Measurements from ENCODE around the gene EIF2AK3.

Gene EIF2AK3

GRCh38 chr2:88667219-88667618 lies 40.0 kb upstream of the EIF2AK3 start:
- H3K4me3 ChIP-seq (ENCODE audit: low read depth, low read length): no peak overlapping the region
- DNase-seq (ENCODE audit: low read depth): no peak
- TF ChIP-seq POLR2A (IDR thresholded peaks at IDR 0.05; ENCODE audit: extremely low read depth, insufficient read length) (no peak), CTCF (IDR thresholded peaks at IDR 0.05; ENCODE audit: low read depth, low read length) (no peak), MYC (IDR thresholded peaks at IDR 0.05; ENCODE audit: low read depth, low read length) (no peak), MAX (IDR thresholded peaks at IDR 0.05; ENCODE audit: low read depth, low read length) (no peak)

GRCh38 chr2:88666576-88666975 lies 39.3 kb upstream of the EIF2AK3 start:
- no peak for DNase-seq (ENCODE audit: low read depth)
- TF ChIP-seq CTCF (IDR thresholded peaks at IDR 0.05; ENCODE audit: low read depth, low read length) (no peak), MYC (IDR thresholded peaks at IDR 0.05; ENCODE audit: low read depth, low read length) (no peak), MAX (IDR thresholded peaks at IDR 0.05; ENCODE audit: low read depth, low read length) (no peak), POLR2A (IDR thresholded peaks at IDR 0.05; ENCODE audit: extremely low read depth, insufficient read length) (no peak)
- H3K4me3 ChIP-seq (ENCODE audit: low read depth, low read length): no peak overlapping the region

DNA sequence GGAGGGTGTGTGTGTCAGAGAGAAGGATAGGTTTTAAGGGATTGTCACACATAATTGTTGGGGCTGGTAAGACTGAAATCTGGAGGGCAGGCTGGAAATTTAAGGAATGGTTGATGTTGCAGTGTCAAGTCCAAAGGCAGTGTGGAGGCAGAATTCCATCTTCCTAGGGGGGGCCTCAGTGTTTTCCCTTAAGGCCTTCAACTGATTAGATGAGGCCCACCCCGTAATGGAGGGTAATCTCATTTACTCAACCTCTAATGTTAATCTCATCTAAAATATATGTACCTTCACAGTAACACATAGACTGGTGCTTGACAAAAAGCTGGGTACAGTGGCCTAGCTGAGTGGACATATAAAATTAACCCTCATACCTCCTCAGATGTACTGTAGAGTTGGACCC lies 33.4 kb upstream of the EIF2AK3 start:
- H3K4me3 ChIP-seq (ENCODE audit: low read depth, low read length): no peak overlapping the region
- no peak for DNase-seq (ENCODE audit: low read depth)
- no peak for TF ChIP-seq CTCF (IDR thresholded peaks at IDR 0.05; ENCODE audit: low read depth, low read length)
- TF ChIP-seq MAX (IDR thresholded peaks at IDR 0.05; ENCODE audit: low read depth, low read length): no peak
- TF ChIP-seq POLR2A (IDR thresholded peaks at IDR 0.05; ENCODE audit: extremely low read depth, insufficient read length): no peak
- no peak for TF ChIP-seq MYC (IDR thresholded peaks at IDR 0.05; ENCODE audit: low read depth, low read length)

DNA sequence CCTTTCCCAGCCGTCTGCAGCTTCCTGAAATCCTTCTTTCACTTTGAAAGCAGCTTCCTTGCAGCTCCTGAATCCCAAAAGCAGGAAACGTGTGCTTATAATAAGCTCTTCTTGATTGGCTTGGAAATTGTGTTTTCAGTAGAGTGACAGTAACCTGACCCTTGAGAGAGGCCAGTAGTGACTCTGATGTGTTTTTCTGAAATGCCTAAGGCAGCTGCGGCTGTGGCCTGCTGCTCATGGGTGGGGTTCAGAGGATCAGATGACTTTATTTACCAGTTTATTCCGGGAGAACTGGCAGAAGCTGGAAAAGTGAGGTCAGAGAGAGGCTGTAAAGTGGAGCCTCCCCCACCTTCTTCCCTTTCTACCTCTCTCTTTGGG lies 32.3 kb upstream of the EIF2AK3 start:
- no peak overlapping the region for H3K4me3 ChIP-seq (ENCODE audit: low read depth, low read length)
- DNase-seq (ENCODE audit: low read depth): no peak

GRCh38 chr2:88658881-88659537 lies 31.7 kb upstream of the EIF2AK3 start:
- TF ChIP-seq MAX (IDR thresholded peaks at IDR 0.05; ENCODE audit: low read depth, low read length): no peak
- TF ChIP-seq CTCF (IDR thresholded peaks at IDR 0.05; ENCODE audit: low read depth, low read length): no peak
- no peak overlapping the region for H3K4me3 ChIP-seq (ENCODE audit: low read depth, low read length)
- DNase-seq (ENCODE audit: low read depth): no peak

More for the DNA sequence above, 32.3 kb upstream of the EIF2AK3 start:
- TF ChIP-seq MAX (IDR thresholded peaks at IDR 0.05; ENCODE audit: low read depth, low read length): no peak
- TF ChIP-seq MYC (IDR thresholded peaks at IDR 0.05; ENCODE audit: low read depth, low read length): no peak
- TF ChIP-seq POLR2A (IDR thresholded peaks at IDR 0.05; ENCODE audit: extremely low read depth, insufficient read length): no peak
- TF ChIP-seq CTCF (IDR thresholded peaks at IDR 0.05; ENCODE audit: low read depth, low read length): no peak
